HuH-7 (cell line): Measurements from ENCODE around the gene HIPK2.
"Not testable (repeated sequence)": the region's sequence is repeated elsewhere in the genome, so short reads cannot be mapped to it uniquely, and the experiment has no call there.

Source experiments
- DNase-seq: peaks from one replicate; pipeline ENCODE4 v3.0.0; 2011; ENCODE audit warnings: low spot score

The HIPK2 gene

DNA sequence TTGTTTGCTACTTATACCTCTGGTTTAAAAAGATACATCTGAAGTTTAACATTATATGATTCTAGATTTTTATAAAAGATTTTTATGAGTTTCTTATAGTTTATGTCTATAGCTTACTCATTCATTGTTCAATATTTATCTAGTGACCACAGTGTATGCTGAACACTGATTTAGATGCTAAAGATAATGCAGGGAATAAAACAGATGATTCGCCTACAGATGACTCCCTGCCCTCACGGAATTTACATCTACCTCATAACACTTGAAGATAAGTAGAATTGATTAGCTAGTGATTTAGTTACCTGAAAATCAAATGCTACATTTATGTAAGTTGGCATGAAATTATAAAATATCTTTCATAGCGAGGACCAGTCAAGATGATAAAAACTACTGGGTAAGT lies 105.8 kb downstream of the HIPK2 start:
- no peak for DNase-seq

DNA sequence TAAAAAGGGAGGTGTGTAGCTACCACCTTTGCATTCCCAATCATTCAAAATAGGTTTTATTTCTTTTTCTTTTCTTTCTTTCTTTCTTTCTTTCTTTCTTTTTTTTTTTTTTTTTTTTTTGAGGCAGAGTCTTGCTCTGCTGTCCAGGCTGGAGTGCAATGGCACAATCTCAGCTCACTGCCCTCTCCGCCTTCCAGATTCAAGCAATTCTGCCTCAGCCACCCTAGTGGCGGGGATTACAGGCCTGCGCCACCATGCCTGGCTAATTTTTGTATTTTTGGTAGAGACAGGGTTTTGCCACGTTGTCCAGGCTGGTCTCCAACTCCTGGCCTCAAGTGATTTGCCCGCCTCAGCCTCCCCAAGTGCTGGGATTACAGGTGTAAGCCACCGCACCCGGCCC lies 107.1 kb downstream of the HIPK2 start:
- not testable (repeated sequence) for DNase-seq

DNA sequence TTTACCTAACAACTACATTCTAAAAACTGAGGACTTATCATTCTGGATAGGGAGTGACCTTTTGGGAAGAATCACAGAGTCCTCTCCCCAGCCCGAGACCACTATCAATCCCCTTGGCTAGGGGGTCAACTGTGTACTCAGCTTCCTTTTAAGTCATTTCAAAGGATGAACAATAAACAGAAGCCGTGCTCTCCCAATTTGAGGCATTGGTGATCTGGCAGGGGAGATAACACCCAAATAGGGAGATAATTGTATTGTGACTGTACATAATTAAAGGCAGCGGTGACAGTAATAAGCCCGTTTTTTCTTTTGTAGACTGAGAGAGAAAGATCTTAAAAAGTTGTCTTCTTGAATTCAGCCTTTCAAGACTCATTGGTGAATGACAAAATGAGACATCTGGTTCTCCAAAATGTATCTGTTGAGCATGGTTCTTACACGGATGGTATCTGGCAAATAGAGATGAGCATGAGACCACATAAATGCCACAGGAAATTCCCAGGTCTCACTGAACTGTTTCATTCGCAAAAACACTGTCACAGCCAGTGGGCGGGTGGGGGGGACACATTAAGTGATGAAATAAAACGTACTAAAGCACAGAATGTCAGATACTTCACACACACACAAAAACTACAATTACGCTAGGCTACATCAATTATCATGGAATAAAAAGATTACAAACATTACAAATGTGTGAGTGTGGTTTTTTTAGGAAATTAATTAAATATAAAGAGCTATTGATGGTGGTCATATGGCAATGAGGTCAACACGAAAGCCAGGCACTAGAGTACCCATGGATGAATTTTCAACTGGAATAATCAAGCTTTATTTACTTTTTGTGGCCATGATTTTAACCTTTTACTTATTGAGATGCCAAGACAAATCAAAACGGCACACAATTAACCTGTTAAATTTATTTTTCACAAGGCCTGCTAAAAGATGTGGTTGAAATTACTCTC lies 108.4 kb downstream of the HIPK2 start:
- no peak for DNase-seq

GRCh38 chr7:139667377-139667776 lies 110.4 kb downstream of the HIPK2 start:
- DNase-seq: no peak

DNA sequence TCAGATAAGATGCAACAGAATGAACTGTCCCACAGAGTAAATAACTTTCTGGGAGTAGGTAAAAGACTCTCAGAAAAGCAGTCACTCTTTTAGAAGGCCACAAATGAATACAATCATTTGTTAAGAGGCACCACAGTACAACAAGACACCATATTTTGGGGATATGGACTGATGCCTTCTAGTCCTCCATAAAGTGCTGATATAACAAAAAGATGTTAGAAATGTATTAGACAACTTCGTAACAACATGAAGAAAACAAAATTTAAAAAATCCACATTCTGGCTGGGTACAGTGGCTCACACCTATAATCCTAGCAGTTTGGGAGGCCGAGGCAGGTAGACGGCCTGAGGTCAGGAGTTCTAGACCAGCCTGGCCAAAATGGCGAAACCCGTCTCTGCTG lies 111.3 kb downstream of the HIPK2 start:
- no peak for DNase-seq

DNA sequence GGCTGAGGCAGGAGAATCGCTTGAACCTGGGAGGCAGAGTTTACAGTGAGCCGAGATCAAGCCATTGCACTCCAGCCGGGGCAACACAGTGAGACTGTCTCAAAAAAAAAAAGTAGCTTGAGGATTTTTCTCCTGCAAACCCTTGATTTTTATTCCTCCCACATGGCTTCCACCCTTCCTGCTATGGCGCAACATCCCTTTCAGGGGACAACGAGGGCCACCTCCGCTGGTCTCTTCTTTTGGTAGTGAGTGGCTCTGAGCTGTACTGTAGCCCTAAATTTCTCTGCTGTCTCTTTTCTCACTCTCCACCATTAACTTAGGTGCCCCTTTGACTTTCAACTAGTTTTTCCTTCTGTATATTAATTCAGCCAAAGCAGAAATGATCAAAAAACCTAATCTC lies 113.4 kb downstream of the HIPK2 start:
- no peak for DNase-seq

- no peak for DNase-seq
Observed at GRCh38 chr7:139663608-139664177, 114.1 kb downstream of the HIPK2 start.

DNA sequence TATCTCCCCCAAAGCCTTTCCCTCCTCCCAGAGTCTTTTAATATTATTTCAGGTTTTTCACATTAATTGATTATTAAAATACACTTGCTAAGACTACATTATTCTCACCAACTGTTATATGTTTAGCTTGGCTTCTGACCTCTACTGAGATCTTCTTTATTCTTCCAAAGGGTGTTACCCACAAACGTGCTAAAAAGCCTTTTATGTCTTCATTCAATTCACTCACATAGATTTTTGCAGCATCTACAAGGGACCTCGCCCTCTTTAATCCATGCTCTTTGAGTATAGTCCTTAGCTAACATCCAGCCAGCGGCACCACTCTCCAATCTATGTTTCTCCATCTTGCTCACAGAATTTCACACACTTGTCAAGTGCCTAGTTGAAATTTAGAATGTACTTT lies 115.9 kb downstream of the HIPK2 start:
- no peak for DNase-seq

DNA sequence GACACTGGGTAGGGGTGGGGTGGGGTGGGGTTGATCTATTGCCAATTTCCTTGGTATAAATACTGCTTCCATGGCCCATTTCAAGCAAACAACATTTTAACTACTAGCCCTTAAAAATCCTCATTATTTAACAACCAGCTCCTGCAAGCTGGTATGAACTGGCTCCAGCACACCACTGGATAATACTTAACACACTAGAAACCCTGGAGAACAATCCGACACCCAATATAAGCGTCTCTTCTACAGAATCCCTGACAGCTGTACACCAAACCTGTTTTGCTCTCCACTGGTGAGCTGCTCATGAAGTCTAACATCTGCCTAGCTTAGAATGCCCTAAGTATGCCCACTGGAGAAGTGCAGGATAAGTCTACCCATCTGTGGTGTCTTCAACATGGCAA lies 116.8 kb downstream of the HIPK2 start:
- no peak for DNase-seq

GRCh38 chr7:139660317-139661042 lies 117.3 kb downstream of the HIPK2 start:
- DNase-seq: no peak

DNA sequence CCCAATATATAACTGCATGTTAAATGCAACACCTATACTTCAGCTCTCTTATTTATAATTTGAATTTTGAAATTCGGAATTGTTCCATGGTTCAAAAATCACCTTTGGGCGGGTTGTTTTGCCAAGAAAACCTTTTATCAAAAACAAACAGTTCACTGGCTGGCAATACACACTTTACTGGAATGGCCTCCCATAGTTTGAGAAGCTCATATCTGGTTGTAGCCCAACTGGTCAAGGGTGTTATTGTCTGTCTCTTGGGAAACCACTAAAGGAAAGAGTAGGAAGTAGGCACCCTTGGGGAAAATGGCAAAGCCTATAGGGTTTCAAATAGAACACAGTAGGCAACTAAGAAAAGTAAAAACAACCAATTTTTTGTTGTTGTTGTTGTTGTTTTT lies 117.9 kb downstream of the HIPK2 start:
- no peak for DNase-seq

- DNase-seq: no peak
Observed at GRCh38 chr7:139658908-139659675, 118.7 kb downstream of the HIPK2 start.

DNA sequence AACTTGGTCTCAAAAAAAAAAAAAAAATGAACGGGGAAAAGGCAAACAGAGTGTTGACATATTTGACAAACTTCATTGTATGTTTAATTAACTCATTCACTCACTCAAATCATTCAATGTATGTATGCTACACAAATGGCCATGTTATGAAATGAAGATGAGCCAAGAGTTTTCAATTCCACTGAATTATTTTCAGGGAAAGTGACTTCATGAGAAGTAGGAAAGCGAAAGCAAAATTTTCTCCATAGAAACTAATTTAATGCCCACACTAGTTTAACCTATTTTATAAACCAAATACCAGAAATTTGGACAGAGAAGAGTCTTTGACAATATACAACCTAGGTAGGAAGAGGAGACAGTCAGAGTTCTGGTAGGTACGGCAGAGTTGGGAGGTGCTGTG lies 119.5 kb downstream of the HIPK2 start:
- no peak for DNase-seq

DNA sequence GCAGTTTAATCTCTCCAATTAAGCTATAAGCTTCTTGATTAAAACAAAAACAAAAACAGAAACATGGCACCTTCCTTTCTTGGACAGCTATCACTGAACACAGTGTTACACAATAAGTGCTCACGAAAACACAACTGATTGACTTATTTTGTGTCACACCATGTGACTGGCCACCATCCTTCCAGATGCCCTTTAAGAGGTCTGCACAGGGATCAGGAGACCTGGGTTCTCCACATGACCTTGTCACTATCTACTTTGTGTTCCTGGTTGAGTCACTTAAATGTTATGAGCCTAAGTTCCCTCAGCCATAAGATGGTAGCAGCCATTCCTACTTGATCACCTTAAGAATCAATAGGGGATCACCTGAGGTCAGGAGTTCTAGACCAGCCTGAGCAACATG lies 120.1 kb downstream of the HIPK2 start:
- no peak for DNase-seq

- no peak for DNase-seq
Observed at GRCh38 chr7:139656387-139656786, 121.4 kb downstream of the HIPK2 start.

DNA sequence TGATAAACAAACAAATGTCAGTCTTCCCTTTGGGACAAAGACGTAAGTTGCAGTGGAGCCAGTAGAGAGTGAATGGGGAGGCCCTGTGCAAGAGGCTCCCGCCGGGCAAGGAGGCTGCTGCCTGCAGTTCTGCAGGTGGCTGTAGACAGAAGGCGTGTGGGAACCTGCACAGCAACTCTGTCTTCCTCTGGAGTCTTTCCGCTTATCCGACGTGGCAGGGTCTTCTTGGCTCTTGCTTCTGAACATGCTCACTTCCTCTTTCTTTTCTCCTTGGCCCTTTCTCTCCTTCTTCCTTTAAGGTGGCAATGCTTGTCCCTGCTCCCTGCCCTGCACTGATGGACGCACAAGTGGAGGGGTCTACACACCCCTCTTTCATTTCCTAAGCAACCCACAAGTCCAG lies 122.5 kb downstream of the HIPK2 start:
- DNase-seq: no peak

GRCh38 chr7:139654276-139655181 lies 123.3 kb downstream of the HIPK2 start:
- DNase-seq: no peak

- DNase-seq: no peak
Observed at GRCh38 chr7:139651914-139652313, 125.9 kb downstream of the HIPK2 start.

DNA sequence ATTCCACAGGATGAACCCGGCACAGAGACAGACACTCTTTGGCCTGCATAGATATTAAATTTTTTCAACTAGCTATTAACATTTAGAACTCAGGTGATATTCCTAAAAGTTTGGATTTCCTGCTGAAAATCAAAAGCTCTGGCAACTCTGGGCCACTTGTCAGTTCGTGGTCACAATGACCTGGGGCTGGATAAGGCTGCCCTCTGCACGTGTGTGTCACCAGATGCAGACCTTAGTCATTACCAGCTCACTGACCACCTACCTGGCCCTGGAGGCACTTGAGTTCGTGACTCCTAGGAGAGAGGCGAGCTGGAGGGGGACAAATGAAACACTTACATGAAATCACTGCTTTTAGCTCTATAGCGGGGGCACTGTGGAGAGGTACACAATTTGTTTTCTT lies 126.5 kb downstream of the HIPK2 start:
- DNase-seq: no peak

DNA sequence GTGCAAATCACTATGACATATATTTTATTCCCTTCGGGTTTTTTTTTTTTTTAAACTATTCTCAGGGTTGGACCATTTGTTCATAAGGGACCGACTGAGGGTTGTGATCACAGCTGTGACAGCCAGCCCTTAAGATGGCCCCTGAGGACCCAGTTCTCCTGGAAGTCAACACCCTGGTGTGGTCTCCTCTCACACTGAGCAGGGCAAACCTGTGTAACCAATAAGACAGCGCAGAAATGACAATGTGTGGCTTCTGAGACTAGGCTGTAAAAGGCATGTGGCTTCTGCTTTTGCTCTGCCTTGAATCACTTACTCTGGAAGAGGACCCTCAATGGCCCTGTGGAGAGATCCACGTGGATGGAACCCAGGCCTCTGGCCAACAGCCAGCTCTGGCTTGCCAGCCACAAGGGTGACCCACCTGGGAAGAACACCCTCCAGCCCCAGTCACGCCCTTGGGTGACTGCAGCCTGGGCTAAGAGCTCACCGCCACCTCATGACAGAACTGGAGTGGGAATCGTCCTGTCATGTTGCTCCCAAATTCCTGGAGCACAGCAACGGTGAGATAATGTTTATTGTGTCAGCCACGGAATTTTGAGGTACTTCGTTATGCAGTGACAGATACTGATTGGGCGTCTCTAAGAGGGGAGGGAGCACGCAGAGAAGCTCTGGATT lies 127.2 kb downstream of the HIPK2 start:
- DNase-seq: no peak
